GM19395 (cell line): ENCODE measurements around the gene MRAP2.
"Not testable (repeated sequence)": the region's sequence is repeated elsewhere in the genome, so short reads cannot be mapped to it uniquely, and the experiment has no call there.

Experiments
- ATAC-seq: cut with Tn5 transposase; IDR thresholded peaks from one replicate; pipeline ENCODE4 v1.9.1; 2021; ENCODE audit warnings: mild to moderate bottlenecking, moderate library complexity; ENCODE audit not compliant: unreplicated experiment

Gene MRAP2

DNA sequence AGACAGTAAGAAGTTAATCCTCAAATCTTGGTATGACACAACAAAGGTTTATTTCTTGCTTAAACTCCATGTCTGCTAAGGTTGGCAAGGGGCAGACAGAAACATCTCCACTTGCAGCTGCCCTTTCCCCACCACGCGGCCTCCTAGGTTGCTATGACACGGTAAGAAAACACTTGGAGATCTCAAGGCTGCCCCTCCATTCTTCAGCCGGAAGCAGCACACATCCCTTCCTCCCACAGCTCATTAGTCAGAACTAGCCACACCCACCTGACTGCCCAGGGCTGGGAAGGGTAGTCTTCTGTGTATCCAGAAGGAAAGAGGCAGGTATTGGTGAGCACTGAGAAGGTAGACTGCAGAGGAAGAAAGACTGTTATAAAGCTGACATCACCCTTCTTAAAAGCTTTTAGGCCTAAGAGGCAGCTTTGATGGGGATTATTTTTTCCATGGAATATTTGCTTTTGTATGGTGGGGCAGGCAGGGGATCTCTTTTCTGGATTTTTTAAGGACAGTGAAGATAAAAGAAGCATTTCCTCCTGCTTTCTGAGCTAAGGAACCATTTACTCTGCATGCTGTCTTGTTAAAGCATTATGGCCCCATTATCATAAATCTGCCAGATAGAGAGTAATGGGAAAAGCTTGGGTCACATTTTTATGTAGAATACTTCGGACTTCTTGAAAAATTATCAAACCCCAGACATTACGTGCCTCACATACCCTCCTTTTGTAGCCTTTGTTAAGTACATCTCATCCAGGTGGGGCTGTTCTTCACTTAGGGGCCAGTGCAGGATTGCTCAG is 41.6 kb downstream of the MRAP2 start:
- no peak for ATAC-seq

GRCh38 chr6:84077645-84078044 is 44.1 kb downstream of the MRAP2 start:
- no peak for ATAC-seq

- no peak for ATAC-seq
Measured at GRCh38 chr6:84078335-84078734, 44.8 kb downstream of the MRAP2 start.

DNA sequence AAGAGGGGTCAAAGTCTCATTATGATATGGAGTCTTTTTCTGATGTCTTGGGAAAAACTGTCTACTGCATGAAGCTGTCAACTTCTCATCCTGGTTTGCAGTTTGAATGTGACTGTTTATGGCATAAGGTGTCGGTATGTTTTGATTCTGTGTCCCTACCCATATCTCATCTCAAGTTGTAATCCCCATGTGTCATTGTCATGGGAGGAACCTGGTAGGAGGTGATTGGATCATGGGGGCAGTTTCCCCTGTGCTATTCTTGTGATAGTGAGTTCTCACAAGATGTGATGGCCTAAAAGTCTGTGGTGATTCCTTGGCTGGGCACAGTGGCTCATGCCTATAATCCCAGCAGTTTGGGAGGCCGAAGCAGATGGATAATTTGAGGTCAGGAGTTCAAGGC is 47.6 kb downstream of the MRAP2 start:
- no peak for ATAC-seq

- no peak for ATAC-seq
Measured at GRCh38 chr6:84082689-84083265, 49.2 kb downstream of the MRAP2 start.

DNA sequence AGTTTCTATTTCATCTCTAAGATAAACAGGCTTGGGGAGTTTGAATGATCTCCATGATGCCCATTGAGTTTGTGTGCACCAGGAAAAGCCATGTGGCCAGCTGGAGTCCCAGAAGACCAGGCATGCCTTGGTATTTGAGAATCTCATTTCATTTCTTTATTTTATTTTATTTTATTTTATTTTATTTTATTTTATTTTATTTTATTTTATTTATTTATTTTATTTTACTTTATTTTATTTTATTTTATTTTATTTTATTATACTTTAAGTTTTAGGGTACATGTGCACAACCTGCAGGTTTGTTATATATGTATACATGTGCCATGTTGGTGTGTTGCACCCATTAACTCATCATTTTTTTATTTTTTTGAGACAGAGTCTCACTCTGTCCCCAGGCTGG is 51.1 kb downstream of the MRAP2 start:
- not testable (repeated sequence) for ATAC-seq

GRCh38 chr6:84086056-84086455 is 52.5 kb downstream of the MRAP2 start:
- no peak for ATAC-seq

DNA sequence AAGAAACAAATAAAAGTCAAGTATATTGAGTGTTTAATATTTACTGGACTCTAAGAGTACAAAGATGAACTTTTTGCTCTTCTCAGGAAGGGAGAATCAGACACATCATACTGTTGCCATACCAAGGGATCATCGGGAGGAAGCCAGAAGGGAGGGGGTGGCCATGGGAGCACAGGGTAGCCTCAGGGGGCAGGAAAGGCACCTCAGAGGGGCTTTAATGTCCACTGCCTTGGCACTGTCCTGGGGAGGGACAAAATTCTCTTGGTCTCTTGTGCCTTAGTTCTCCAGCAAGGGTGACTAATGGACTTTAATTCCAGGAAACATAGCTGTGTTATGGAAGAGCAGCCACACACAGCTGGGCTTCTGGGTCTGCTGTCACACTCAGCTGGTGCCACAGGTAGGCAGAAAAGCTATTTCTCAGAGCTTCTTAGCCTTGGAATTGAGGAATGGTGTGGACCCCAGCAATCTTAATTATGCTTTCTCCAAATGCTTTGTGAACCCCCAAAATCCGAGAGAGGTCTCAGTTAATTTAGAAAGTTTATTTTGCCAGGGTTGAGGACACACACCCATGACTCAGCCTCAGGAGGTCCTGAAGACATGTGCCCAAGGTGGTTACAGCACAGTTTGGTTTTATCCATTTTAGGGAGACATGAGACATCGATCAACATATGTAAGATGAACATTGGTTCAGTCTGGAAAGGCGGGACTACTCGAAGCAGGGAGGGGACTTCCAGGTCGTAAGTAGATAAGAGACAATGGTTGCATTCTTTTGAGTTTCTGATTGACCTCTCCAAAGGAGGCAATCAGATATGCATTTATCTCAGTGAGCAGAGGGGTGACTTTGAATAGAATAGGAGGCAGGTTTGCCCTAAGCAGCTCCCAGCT is 53.2 kb downstream of the MRAP2 start:
- no peak for ATAC-seq

DNA sequence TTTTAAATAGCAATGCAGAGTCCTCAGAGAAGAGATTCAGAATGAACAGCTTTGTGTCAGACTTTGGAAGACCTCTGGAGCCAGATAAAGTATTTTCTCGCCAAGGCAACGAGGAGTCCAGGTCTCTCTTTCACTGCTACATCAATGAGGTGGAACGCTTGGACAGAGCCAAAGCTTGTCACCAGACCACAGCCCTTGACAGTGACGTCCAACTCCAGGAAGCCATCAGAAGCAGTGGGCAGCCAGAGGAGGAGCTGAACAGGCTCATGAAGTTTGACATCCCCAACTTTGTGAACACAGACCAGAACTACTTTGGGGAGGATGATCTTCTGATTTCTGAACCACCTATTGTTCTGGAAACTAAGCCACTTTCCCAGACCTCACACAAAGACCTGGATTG is 55.5 kb downstream of the MRAP2 start:
- no peak for ATAC-seq

- no peak for ATAC-seq
Measured at GRCh38 chr6:84089552-84089951, 56.0 kb downstream of the MRAP2 start.

DNA sequence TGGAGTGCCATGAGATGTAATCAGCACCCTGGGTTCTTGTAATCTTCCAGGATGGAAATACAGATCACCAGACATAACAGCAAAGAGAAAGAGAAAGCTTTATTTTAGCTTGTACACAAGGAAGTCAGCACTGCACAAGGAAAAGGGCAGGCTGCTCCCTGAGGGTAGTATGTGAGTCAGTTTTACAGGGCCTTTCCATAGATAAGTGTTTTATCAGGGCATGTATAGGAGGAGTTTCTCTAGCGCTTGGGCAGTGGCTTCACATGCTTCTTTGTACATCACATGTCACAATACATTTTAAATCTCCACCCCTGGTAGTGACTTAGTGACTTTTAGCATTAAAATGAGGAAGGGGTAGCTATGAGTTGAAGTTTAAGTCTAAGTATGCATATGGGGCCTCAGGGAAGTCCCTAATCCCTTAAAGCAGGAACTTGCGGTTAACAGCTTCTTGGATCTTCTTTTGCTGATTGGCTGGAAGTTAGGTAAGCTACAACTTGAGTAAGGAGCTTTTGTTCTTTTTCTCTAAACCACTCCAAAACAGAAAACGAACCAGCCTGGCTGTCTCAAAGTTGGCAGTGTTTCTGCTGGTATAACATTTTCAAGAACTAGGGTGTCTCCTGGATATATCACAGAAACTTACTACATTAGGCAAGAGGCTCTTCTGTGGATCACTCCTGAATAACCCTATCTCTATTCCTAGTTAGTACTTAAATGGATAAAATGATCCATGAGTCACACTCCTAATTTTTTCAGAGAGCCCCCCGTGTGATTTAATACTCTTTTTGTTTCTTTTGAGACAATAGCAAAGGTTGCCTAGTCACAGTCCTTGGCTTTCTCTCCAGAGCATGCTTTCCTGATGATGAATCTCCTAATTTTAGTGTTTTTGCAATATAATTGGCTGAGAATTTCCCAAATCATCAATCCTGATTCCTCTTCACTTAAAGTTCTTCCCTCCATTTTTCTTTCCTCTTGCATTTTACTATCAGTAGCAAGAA is 60.2 kb downstream of the MRAP2 start:
- peak; percentile 70 for ATAC-seq

GRCh38 chr6:84095156-84095555 is 61.6 kb downstream of the MRAP2 start:
- no peak for ATAC-seq

DNA sequence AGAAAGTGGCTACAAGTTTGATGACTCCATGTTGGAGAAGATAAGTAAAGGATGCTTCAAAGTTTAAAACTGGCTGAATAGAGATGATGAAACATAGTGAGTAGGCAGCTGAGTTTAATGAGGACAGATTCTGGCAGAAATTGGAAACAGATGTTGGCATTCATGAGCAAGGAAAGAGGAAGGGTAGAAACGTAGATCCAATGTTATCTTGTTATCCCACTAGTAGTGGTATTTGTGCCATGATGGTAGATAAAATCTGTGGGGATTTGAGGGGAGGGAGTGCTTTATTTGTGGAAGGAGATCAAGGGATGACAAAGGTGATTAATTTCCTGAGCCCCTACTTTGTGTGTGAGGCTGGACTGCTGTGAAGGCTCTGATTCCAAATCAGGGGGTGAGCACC is 69.5 kb downstream of the MRAP2 start:
- no peak for ATAC-seq

GRCh38 chr6:84105215-84105924 is 71.8 kb downstream of the MRAP2 start:
- ATAC-seq, result not testable (repeated sequence)

DNA sequence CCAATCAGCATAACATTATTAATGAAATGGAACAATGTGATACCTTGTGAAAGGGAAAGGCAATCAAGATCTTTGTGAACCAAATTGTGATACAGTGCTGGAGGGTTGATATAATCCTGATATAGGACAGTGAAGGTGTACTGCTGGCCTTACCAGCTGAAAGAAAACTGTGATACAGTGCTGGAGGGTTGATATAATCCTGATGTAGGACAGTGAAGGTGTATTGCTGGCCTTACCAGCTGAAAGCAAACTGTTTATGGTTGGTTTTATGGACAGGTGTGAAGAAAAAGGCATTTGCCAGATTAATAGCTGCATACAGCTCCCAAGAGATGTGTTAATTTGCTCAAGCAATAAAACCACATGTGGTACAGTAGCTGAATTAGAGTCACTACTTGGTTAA is 73.9 kb downstream of the MRAP2 start:
- ATAC-seq, result no peak

DNA sequence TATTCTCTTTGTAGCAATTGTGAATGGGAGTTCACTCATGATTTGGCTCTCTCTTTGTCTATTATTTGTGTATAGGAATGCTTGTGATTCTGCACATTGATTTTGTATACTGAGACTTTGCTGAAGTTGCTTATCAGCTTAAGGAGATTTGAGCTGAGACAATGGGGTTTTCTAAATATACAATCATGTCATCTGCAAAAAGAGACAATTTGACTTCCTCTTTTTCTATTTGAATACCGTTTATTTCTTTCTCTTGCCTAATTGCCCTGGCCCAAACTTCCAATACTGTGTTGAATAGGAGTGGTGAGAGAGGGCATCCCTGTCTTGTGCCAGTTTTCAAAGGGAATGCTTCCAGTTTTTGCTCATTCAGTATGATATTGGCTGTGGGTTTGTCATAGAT is 77.8 kb downstream of the MRAP2 start:
- not testable (repeated sequence) for ATAC-seq

- not testable (repeated sequence) for ATAC-seq
Measured at GRCh38 chr6:84114933-84115594, 81.5 kb downstream of the MRAP2 start.

DNA sequence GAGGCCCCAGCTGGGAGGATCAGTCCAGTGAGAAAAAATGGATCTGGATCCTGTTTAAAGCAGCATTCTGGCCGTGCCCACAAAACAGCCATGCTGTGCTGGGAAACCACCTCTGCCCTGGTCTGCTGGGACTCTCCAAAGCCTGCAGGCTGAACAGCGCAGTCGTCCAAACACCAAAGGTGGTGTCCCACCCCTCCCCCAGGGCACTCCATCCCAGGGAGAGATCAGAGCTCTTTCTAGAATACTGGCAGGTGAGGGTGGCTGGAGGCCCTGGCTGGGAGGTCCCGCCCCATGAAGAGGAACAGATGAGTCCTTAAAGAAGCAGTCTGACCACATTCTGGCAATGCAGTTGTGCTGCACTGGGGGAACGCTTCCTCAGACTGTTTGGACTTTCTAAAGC is 84.6 kb downstream of the MRAP2 start:
- ATAC-seq, result no peak

GRCh38 chr6:84119277-84119676 is 85.7 kb downstream of the MRAP2 start:
- no peak for ATAC-seq
